ENCODE data around the gene SLAIN2. TPM values are rescaled to one million over a fixed set of nuclear protein-coding genes. Genes with fewer than 3 reads are reported as not detected.

Gene SLAIN2
- total RNA-seq, 1 experiment from 2014 or later: 30.8 TPM

DNA sequence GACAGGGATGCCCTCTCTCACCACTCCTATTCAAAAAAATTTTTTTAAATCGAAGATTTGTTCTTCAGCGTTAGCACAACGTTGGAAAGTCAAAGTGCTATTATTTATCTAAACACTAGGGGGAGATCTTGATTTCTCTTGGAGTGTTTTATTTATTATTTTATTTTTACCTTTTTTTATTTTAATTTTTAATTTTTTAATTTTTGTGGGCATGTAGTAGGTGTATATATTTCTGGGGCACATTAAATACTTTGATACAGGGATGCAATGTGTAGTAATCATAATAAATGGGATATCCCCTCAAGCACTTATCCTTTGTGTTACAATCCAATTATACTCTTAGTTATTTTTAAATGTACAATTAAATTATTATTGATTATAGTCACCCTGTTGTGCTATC is 104.4 kb downstream of the SLAIN2 start:
- no peaks in the 10 kb centered on the region for H3K79me1 ChIP-seq (ENCODE audit: insufficient read depth, low read depth, low read length, poor library complexity, severe bottlenecking)
- H3K4me1 ChIP-seq (ENCODE audit: insufficient read depth, low read length): no peaks in the 10 kb centered on the region
- no peak overlapping the region for H3K27ac Mint-ChIP-seq
- H3K4me1 Mint-ChIP-seq: peaks cover 0 to 3% of the 10 kb centered on the region in 2 experiments; a peak in 1 of 4 replicates
- no peaks in the 10 kb centered on the region for H3K9me3 Mint-ChIP-seq
- no peak overlapping the region for H2AFZ ChIP-seq (ENCODE audit: low read length)
- H4K91ac ChIP-seq (ENCODE audit: insufficient read length, low read depth, low read length): no peak overlapping the region
- no peak overlapping the region for H2AK5ac ChIP-seq (ENCODE audit: insufficient read length, low read length)
- H3K27me3 Mint-ChIP-seq (ENCODE audit: low read depth): no peaks in the 10 kb centered on the region
- no peak overlapping the region for H2BK120ac ChIP-seq (ENCODE audit: low read depth, low read length, poor library complexity, severe bottlenecking)
- no peak overlapping the region for H3K56ac ChIP-seq (ENCODE audit: insufficient read length, low read depth, low read length)
- H3K36me3 Mint-ChIP-seq (ENCODE audit: insufficient read depth in 1 of 3, low read depth in 3 of 3): no peaks in the 10 kb centered on the region
- no peak overlapping the region for H3K9ac ChIP-seq (ENCODE audit: extremely low read depth, insufficient read length, low read length)
- H2BK5ac ChIP-seq (ENCODE audit: insufficient read length, low read length): no peak overlapping the region
- no peak for DNase-seq
- TF ChIP-seq, protein P1, sequence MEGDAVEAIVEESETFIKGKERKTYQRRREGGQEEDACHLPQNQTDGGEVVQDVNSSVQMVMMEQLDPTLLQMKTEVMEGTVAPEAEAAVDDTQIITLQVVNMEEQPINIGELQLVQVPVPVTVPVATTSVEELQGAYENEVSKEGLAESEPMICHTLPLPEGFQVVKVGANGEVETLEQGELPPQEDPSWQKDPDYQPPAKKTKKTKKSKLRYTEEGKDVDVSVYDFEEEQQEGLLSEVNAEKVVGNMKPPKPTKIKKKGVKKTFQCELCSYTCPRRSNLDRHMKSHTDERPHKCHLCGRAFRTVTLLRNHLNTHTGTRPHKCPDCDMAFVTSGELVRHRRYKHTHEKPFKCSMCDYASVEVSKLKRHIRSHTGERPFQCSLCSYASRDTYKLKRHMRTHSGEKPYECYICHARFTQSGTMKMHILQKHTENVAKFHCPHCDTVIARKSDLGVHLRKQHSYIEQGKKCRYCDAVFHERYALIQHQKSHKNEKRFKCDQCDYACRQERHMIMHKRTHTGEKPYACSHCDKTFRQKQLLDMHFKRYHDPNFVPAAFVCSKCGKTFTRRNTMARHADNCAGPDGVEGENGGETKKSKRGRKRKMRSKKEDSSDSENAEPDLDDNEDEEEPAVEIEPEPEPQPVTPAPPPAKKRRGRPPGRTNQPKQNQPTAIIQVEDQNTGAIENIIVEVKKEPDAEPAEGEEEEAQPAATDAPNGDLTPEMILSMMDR (conservative IDR thresholded peaks at IDR 0.05): peak; percentile 73
- H2BK12ac ChIP-seq (ENCODE audit: insufficient read length, low read depth, low read length): no peak overlapping the region
- no peaks in the 10 kb centered on the region for H3K27me3 ChIP-seq (ENCODE audit: insufficient read depth, low read length)
- H3K23me2 ChIP-seq (ENCODE audit: insufficient read length, low read depth, low read length, poor library complexity, severe bottlenecking): no peaks in the 10 kb centered on the region
- H2BK20ac ChIP-seq (ENCODE audit: low read depth, low read length, poor library complexity, severe bottlenecking): no peak overlapping the region
- H4K8ac ChIP-seq (replicated peaks; ENCODE audit: insufficient read length, low read depth, low read length): no peak overlapping the region
- no peaks in the 10 kb centered on the region for H4K20me1 ChIP-seq (ENCODE audit: control insufficient read depth, insufficient read depth, insufficient read length)
- no peaks in the 10 kb centered on the region for H3K9me3 ChIP-seq (ENCODE audit: control insufficient read depth, low read depth, low read length)
- H3K4ac ChIP-seq (ENCODE audit: low read depth, low read length): no peak overlapping the region
- no peaks in the 10 kb centered on the region for H3K79me2 ChIP-seq (ENCODE audit: insufficient read depth, low read length)
- no peak overlapping the region for H3K14ac ChIP-seq (ENCODE audit: insufficient read depth, low read length)
- H3T11ph ChIP-seq (ENCODE audit: low read length): no peak overlapping the region
- H3K23ac ChIP-seq (ENCODE audit: insufficient read length, low read depth, low read length): no peak overlapping the region
- no peak overlapping the region for H2BK15ac ChIP-seq (ENCODE audit: low read depth, low read length)
- no peak overlapping the region for H3K27ac ChIP-seq (ENCODE audit: insufficient read length, low read depth, low read length)
- H3K18ac ChIP-seq (ENCODE audit: insufficient read length, low read depth, low read length): no peak overlapping the region
- no peak overlapping the region for H3K4me3 Mint-ChIP-seq
- no peak overlapping the region for H3K4me2 ChIP-seq (ENCODE audit: insufficient read depth, insufficient read length, low read length)
- no peak overlapping the region for H4K5ac ChIP-seq (ENCODE audit: insufficient read length, low read depth, low read length)
- WGBS (ENCODE audit: extremely low coverage, insufficient read length, low lambda C conversion rate): no CpG with 5 or more reads among the region's 3 CpGs

Measured in H9 (cell line).